HepG2 (cell line): ENCODE measurements around the gene PTGIS. TPM values are rescaled to one million over a fixed set of nuclear protein-coding genes. Genes with fewer than 3 reads are reported as not detected.

Source experiments
- ARID5B ChIP-seq: IDR thresholded peaks from 2 replicates; pipeline ENCODE4 v1.4.0; 2020; ENCODE audit warnings: mild to moderate bottlenecking, missing genetic modification reagents
- ATF7-NPFF ChIP-seq: sonication (generic); formaldehyde crosslinking; IDR thresholded peaks from 2 replicates; pipeline ENCODE4 v1.8.1; 2023; ENCODE audit warnings: mild to moderate bottlenecking, low read depth, missing genetic modification reagents, moderate library complexity
- BCL6 ChIP-seq: IDR thresholded peaks from 2 replicates; pipeline ENCODE4 v1.6.1; 2016; ENCODE audit warnings: missing genetic modification reagents, missing compliant biosample characterization
- BRF2 ChIP-seq: sonication (generic); formaldehyde crosslinking; IDR thresholded peaks from 2 replicates; pipeline ENCODE4 v1.8.1; 2022; ENCODE audit warnings: mild to moderate bottlenecking, missing genetic modification reagents
- EZH2 ChIP-seq: conservative IDR thresholded peaks from 2 replicates; pipeline ENCODE4 v1.6.1; 2012; ENCODE audit warnings: mild to moderate bottlenecking, low read depth, low read length, moderate library complexity
- FOXJ3 ChIP-seq: sonication (generic); formaldehyde crosslinking; IDR thresholded peaks from 2 replicates; pipeline ENCODE4 v1.4.0; 2020; ENCODE audit warnings: missing genetic modification reagents, mild to moderate bottlenecking, borderline replicate concordance
- FOXP4 ChIP-seq: sonication (generic); formaldehyde crosslinking; IDR thresholded peaks from 2 replicates; pipeline ENCODE4 v1.4.0; 2020; ENCODE audit warnings: missing genetic modification reagents
- GABPA ChIP-seq, 2 experiments: IDR thresholded peaks; 2 replicates each; pipeline ENCODE4 v1.6.1; 2011 to 2016; ENCODE audit warnings: low read depth in 2 of 2, low read length in 1 of 2, missing biosample characterization in 1 of 2, missing genetic modification characterization in 1 of 2
- HDAC2 ChIP-seq: sonication (generic); formaldehyde crosslinking; IDR thresholded peaks from 2 replicates; pipeline ENCODE4 v1.4.0; 2020; ENCODE audit warnings: missing genetic modification reagents
- IKZF1 ChIP-seq: fragments of 450-650 bp; IDR thresholded peaks from 2 replicates; pipeline ENCODE4 v1.7.1; 2016
- IKZF4 ChIP-seq: sonication (generic); formaldehyde crosslinking; IDR thresholded peaks from 2 replicates; pipeline ENCODE4 v1.5.1; 2020; ENCODE audit warnings: borderline replicate concordance, mild to moderate bottlenecking, low read depth, missing genetic modification reagents; ENCODE audit errors: not compliant biosample characterization
- ISX ChIP-seq: sonication (generic); formaldehyde crosslinking; conservative IDR thresholded peaks from 2 replicates; pipeline ENCODE4 v1.5.0; 2020; ENCODE audit warnings: missing genetic modification reagents
- SCMH1 ChIP-seq: sonication (generic); formaldehyde crosslinking; IDR thresholded peaks from 2 replicates; pipeline ENCODE4 v1.9.0; 2021; ENCODE audit warnings: missing genetic modification reagents, mild to moderate bottlenecking, borderline replicate concordance
- STAG1 ChIP-seq: sonication (generic); formaldehyde crosslinking; IDR thresholded peaks from 2 replicates; pipeline ENCODE4 v1.4.0; 2020; ENCODE audit warnings: missing genetic modification reagents
- SYNCRIP ChIP-seq: fragments of 200-400 bp; formaldehyde crosslinking; IDR thresholded peaks from 2 replicates; pipeline ENCODE4 v1.6.1; 2018; ENCODE audit warnings: mild to moderate bottlenecking, low read depth, low read length; ENCODE audit not compliant: insufficient read depth
- TCF12 ChIP-seq, 2 experiments: fragments of 450-650 bp in 1 of 2; sonication (generic) in 1 of 2; formaldehyde crosslinking in 1 of 2; IDR thresholded peaks; 2 replicates each; pipeline versions ENCODE4 v1.6.1 to v1.8.0; 2017 to 2022; ENCODE audit warnings: antibody characterized with exemption in 1 of 2, mild to moderate bottlenecking in 1 of 2, missing genetic modification reagents in 1 of 2, moderate library complexity in 1 of 2
- ZFP41 ChIP-seq: sonication (generic); formaldehyde crosslinking; IDR thresholded peaks from 2 replicates; pipeline ENCODE4 v1.4.0; 2020; ENCODE audit warnings: mild to moderate bottlenecking, missing genetic modification reagents, borderline replicate concordance
- ZNF317 ChIP-seq: sonication (generic); formaldehyde crosslinking; IDR thresholded peaks from 2 replicates; pipeline ENCODE4 v1.5.0; 2020; ENCODE audit warnings: mild to moderate bottlenecking, missing genetic modification reagents
- ZNF350 ChIP-seq: sonication (generic); formaldehyde crosslinking; IDR thresholded peaks from 2 replicates; pipeline ENCODE4 v1.4.0; 2020; ENCODE audit warnings: mild to moderate bottlenecking, low read depth, missing genetic modification reagents, borderline replicate concordance
- ZNF629 ChIP-seq: sonication (generic); formaldehyde crosslinking; conservative IDR thresholded peaks from 2 replicates; pipeline ENCODE4 v1.5.0; 2020; ENCODE audit warnings: missing genetic modification reagents
- ZNF670 ChIP-seq: sonication (generic); formaldehyde crosslinking; IDR thresholded peaks from 2 replicates; pipeline ENCODE4 v1.8.0; 2022; ENCODE audit warnings: mild to moderate bottlenecking, missing genetic modification reagents, borderline replicate concordance
- ZNF740 ChIP-seq: sonication (generic); formaldehyde crosslinking; IDR thresholded peaks from 2 replicates; pipeline ENCODE4 v1.4.0; 2020; ENCODE audit warnings: missing genetic modification reagents
- ZSCAN25 ChIP-seq: sonication (generic); formaldehyde crosslinking; IDR thresholded peaks from 2 replicates; pipeline ENCODE4 v1.8.0; 2022; ENCODE audit warnings: mild to moderate bottlenecking, missing genetic modification reagents
- polyA plus RNA-seq, 8 experiments: library from polyadenylated mRNA; depleted of rRNA in 3 of 8; stranded (reverse) in 7 of 8; unstranded in 1 of 8; fragments of >200 nt; fragmentation: Illumina TruSeq in 4 of 8; extraction: Trizol in 4 of 8; gene quantifications; 2 replicates each; pipeline versions ENCODE4 v1.2.1 to v1.2.3, GENCODE V29; 2011 to 2016; ENCODE audit warnings: low read depth in 4 of 8, missing spikeins in 1 of 8, mixed read lengths in 1 of 8; ENCODE audit not compliant: insufficient read depth in 1 of 8
- total RNA-seq, 5 experiments: library from RNA; depleted of rRNA; stranded (reverse); fragments of >200 nt; fragmentation: Illumina TruSeq; extraction: Trizol; gene quantifications; 2 replicates each; pipeline ENCODE4 v1.2.3, GENCODE V29; 2016; ENCODE audit warnings: low read depth in 1 of 5

The PTGIS gene
- total and polyA plus RNA-seq, 2 of the 13 experiments (the other 11 are each of a cell fraction or from before 2014, with no cell fraction given) = not detected

GRCh38 chr20:49534255-49534712, 33.7 kb downstream of the PTGIS start (continued):
- TF ChIP-seq ZNF740 (peak; percentile 41; the same call in 1 of the 2 replicates), ZNF350 (no peak), SCMH1 (CRISPR knock-in tag) (no peak), IKZF1 (no peak), ZNF317 (CRISPR knock-in tag) (no peak), ARID5B (no peak), ZNF670 (CRISPR knock-in tag) (no peak), ZNF629 (CRISPR knock-in tag) (0 out of 2 replicates have a peak, but pooled peaks have one; percentile 20), STAG1 (CRISPR knock-in tag) (peak; percentile 90), BRF2 (CRISPR knock-in tag) (no peak), ISX (CRISPR knock-in tag) (no peak), EZH2 (no peak), FOXP4 (CRISPR knock-in tag) (0 out of 2 replicates have a peak, but pooled peaks have one; percentile 19), ZSCAN25 (CRISPR knock-in tag) (no peak), SYNCRIP (no peak), ZFP41 (no peak), ATF7-NPFF (no peak), GABPA (IDR thresholded peaks at IDR 0.05; ENCODE audit: low read depth, low read length) (no peak), GABPA (CRISPR knock-in tag; IDR thresholded peaks at IDR 0.05; ENCODE audit: low read depth) (no peak), BCL6 (CRISPR knock-in tag) (no peak; the same call in 1 of the 2 replicates), FOXJ3 (no peak), IKZF4 (CRISPR knock-in tag) (no peak), TCF12 (IDR thresholded peaks at IDR 0.05) (no peak), TCF12 (CRISPR knock-in tag; IDR thresholded peaks at IDR 0.05) (no peak), HDAC2 (CRISPR knock-in tag) (no peak)
